ENCODE data around the gene OLAH. TPM values are rescaled to one million over a fixed set of nuclear protein-coding genes. Genes with fewer than 3 reads are reported as not detected.

Gene OLAH
- total RNA-seq, 1 donor: not detected

DNA sequence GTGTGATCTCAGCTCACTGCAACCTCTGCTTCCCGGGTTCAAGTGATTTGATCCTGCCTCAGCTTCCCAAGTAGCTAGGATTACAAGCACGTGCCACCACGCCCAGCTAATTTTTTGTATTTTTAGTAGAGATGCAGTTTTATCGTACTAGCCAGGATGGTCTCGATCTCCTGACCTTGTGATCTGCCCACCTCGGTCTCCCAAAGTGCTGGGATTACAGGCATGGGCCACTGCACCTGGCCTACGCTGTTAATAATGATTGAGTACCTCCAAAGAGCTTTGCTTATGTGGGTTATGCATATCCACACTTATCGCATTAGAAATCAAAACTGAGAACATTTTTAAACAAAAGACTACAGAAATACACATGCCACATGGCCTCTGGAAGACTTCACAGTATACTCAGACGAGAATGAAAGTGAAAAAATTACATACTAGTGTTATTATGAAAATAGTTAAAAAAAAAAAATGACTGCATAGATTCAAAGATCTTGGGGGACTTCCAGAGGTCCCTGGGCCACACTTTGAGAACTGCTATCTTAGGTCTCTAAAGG lies 78.8 kb downstream of the OLAH start:
- TF ChIP-seq, protein P1, sequence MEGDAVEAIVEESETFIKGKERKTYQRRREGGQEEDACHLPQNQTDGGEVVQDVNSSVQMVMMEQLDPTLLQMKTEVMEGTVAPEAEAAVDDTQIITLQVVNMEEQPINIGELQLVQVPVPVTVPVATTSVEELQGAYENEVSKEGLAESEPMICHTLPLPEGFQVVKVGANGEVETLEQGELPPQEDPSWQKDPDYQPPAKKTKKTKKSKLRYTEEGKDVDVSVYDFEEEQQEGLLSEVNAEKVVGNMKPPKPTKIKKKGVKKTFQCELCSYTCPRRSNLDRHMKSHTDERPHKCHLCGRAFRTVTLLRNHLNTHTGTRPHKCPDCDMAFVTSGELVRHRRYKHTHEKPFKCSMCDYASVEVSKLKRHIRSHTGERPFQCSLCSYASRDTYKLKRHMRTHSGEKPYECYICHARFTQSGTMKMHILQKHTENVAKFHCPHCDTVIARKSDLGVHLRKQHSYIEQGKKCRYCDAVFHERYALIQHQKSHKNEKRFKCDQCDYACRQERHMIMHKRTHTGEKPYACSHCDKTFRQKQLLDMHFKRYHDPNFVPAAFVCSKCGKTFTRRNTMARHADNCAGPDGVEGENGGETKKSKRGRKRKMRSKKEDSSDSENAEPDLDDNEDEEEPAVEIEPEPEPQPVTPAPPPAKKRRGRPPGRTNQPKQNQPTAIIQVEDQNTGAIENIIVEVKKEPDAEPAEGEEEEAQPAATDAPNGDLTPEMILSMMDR (IDR thresholded peaks at IDR 0.05; ENCODE audit: insufficient read depth, low read depth, low read length): no peak
- peak; percentile 28 for DNase-seq (ENCODE audit: low read depth)
- H3K4me3 ChIP-seq (ENCODE audit: low read depth, low read length): no peak overlapping the region

Other genes starting within 250 kb of the OLAH start
- gene CDNF, start 205.9 kb upstream of the OLAH start, total RNA-seq: 0.43 and 1.3 TPM in 2 replicates
- gene HSPA14, start 205.6 kb upstream of the OLAH start, total RNA-seq: 12.2 and 15.5 TPM in 2 replicates
- 17.1 and 23.3 TPM in 2 replicates for gene MSANTD7, start 205.6 kb upstream of the OLAH start, total RNA-seq
- gene SUV39H2, start 165.1 kb upstream of the OLAH start, total RNA-seq: 11.3 and 27.2 TPM in 2 replicates
- gene DCLRE1C, start 89.8 kb upstream of the OLAH start, total RNA-seq: 9.5 and 12.6 TPM in 2 replicates
- gene MEIG1, start 84.6 kb upstream of the OLAH start, total RNA-seq: 0.32 TPM in 1 of 2 replicates, not detected in the other
- gene ACBD7, start 44.8 kb downstream of the OLAH start, total RNA-seq: 0.97 and 1.3 TPM in 2 replicates
- gene RPP38, start 53.4 kb downstream of the OLAH start, total RNA-seq: 13.8 and 14.2 TPM in 2 replicates
- 63.5 and 84.2 TPM in 2 replicates for gene NMT2, start 124.8 kb downstream of the OLAH start, total RNA-seq

All from fibroblast of villous mesenchyme (primary cell).